ENCODE results near the gene ATP11A.

Gene ATP11A

DNA sequence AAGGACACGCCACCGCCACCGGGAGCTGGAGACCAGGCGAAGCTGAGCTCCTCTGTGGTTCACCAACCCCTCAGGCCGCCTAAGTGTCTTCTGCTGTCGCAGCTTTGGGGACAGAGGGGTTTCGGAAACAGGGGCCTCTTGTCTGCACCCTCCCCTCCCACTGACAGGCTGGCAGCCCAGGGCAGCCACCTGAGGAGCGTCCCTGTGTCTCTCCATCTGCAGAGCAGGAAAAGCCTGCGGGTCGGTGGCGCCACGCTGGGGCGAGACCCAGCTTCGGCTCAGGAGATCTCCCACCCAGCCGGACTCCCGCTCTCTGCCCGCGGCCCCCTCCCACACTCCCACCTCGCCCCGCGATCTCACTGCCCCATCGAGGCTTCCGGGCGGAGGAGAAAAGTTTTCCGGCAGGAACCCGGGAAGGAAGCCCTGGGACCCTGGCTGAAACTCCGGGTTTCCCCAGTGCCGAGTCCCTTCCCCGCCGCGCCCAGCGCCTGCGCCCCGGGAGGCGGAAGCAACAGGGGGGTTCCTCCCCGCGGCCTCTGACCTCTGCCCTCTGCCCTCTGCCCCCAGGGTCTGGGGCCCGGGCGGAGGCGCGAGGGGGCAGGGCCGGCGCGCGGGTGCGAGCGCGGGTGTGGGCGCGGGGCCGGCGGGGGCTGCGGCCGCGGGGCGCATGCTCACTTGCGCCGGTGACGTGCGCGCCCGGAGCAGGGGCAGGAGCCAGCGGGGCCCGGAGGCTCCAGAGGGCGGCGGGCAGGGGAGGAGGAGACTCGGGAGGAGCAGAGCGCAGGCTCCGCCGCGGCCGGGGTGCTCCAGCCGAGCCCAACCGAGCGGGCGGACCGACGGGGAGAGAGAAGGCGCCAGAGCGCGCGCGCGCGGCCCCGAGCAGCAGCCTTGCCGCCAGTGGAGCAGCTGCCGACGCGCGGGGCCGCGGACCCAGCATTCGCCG lies at the start of gene ATP11A:
Gene ATP11A (plus strand): TSS at position 736 of the 943 bp plus-strand sequence. CDS start 379 bp downstream, outside the sequence.
- peak; percentile 68 to 70 for DNase-seq (ENCODE audit: low read depth in 2 of 2)

DNA sequence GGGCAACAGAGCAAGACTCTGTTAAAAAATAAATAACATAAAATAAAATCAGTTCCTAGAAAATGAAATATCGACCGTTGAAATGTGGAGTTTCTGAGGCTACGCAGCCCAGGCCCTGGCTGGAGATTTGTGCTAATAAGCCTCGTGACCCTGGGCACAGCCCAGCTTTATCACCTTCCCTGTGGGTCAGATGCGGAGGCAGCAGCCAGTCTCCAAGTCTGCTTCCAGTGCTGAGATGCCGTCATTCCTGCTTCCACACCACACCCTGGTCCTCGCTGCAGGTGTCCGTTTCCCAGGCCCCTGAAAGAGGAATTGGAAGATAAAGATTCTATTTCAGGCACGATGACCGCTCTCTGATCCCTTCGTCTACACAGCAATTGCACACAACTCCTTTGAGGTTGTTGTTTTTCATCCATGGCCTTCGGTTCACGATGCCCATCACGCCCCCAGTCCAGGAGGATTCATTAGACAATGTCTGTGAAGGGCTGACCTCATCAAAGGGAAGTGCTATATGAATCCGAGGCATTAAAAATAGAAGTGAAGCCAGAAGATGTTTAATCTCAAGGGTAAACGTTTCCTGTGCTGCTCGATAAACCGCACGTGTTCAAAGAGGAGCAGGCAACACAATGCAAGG lies 48.3 kb upstream of the ATP11A start:
- no peak for DNase-seq (ENCODE audit: low read depth in 2 of 2)

DNA sequence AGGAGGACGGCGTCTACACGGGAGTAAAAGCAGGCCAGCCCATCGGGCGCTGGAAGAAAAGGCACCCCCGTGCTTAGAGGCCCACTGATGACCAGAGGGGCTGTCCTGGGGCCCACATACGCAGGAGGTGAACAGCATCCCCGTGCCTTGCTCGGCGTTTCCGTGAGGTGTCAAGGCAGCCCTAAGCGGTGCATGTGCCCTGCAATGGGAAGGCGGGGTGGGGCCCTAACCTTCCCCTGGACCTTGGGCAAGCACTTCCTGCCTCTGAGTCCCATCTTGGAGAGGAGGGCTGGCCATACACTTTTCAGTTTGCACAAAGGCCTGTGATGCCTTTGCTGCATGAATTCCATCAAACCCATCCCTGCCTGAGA lies 47.8 kb upstream of the ATP11A start:
- DNase-seq (ENCODE audit: low read depth in 2 of 2), result no peak

DNA sequence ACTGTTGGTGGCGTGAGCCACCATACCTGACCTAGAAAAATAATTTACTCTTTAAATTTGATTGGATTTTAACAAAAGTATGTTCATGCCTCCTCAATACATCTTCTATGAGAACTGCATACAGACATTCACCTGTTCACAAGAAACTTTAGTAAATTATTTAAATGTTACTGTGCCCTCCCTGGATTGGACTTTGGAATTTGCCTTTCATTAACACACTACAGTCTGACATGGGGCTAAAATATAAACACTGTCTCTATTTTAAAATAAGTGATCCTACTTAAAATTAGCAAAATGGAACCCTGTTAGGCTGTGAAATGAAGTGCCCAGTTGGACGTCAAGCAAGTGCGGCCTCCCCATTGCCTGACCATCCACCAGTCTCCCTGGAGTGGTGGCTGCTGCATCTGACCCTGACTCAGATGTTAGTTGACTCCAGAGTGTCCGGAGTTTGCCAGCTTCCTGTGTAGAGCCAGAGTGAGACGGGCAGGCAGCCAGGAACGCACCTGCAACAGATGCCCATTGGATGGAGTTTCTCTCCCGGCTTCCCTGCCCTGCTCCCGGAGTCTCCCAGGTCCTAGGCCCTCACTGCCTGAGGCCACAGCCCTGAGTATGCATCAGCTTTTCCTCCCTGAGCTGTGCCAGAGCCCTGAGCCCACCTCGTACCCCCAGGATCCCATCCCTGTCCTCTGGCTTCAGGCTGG lies 45.9 kb upstream of the ATP11A start:
- DNase-seq (ENCODE audit: low read depth in 2 of 2), result no peak

DNA sequence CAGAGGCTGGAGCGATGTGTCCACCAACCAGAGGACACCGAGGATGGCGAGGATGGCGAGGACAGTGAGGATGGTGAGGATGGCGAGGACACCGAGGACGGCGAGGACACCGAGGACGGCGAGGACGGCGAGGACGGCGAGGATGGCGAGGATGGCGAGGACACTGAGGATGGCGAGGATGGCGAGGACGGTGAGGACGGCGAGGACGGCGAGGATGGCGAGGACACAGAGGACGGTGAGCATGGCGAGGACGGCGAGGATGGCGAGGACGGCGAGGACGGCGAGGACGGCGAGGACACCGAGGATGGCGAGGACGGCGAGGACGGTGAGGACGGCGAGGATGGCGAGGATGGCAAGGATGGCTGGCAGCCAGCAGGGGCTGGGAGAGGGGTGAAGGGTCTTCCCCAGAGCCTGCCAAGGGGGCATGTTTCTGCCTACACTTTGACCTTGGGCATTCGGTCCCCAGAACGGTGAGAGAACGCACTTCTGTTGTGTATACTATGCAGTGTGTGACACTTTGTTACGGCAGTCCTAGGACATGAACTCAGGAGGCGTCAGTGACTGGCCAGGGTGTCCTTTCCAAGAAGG lies 44.4 kb upstream of the ATP11A start:
- DNase-seq (ENCODE audit: low read depth in 2 of 2), result no peak

DNA sequence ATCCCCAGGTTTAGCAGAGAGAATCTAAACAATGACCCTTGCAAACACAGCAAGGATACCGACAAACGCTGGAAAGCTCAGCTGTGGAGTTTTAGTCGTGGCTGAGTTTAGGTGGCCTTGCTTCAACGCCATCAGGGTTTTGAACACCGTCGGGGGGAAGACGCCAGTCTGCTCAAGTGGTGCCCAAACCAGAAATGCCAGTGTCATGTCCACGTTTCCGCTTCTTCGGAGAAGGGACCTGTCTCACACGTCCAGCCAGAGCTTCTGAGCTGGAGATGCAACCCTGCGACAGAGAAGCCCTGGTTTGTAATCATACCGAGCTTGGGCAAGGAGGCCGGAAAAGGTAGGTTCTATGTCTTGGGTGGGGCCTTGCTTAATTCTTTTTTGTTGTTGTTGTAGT lies 42.6 kb upstream of the ATP11A start:
- DNase-seq (ENCODE audit: low read depth in 2 of 2), result no peak

DNA sequence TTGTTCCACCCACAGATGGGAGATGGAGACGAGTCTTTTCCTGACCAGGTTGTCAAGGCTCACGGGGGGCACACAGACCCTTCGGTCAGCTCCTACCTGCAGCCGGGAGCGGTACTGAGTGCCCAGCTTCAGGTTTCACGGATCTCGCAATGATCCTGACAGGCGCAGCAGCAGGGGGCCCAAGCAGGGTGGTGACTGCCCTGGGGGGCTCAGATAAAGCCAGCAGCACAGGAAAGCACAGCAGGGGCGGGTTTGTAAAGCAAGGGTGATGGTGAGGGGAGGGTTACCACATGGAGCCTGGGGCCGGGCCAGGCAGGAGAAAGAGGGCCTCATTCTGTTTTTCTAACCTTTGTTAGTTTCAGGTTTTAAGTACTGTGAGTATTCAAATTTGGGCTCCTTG lies 41.7 kb upstream of the ATP11A start:
- no peak for DNase-seq (ENCODE audit: low read depth in 2 of 2)

DNA sequence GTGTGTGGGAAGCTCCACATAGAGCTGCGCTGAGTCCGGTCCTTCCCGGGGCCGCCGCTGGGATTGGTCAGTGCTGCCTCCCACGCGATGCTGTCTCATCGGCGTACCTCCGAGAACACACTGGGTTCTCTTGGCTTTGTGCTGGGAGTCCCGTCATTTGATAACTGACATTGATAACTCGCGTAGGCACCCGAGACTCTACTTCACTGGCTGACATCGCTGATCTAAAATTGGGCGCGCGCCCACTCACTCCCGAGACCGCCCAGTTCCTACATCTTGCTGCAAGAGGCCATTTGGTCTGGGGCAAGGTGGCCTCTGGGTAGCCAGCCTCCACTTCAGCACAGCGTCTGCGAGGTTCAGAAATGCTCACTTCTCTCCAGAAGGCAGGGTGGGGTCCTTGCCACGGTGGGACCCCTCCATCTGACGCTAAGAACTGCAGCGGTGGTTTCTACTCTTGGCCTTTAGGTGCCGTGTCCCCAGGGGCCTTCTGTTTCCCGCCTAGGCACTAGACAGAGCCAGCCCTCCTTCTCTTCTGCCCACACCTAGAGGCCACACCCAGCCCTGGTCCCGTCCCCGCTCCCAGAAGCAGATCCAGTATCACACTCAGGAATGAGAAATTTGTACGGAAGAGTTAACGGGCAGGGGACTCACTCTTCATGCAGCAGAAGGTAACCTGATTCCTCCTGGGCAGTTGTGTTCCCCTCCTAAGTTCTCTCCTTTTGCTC lies 40.7 kb upstream of the ATP11A start:
- no peak for DNase-seq (ENCODE audit: low read depth in 2 of 2)

DNA sequence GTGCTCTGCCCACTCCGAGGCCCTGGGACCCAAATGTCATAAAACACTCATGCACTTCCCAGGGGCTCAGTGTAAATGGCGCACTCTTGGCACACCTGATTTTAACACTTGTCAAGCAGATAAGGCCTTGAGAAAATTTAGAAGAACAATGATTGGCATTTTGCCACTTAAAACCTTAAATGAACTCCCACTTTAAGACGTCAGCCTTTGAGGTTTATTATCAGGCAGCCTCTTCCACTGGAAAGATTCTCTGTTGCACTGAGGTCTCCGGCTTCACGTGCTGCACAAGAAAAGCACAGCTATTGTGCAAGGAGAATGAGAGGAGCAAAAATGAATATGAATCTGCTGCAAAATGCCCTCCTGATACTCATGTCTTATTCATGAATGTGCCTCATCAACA lies 38.5 kb upstream of the ATP11A start:
- DNase-seq (ENCODE audit: low read depth in 2 of 2), result no peak

DNA sequence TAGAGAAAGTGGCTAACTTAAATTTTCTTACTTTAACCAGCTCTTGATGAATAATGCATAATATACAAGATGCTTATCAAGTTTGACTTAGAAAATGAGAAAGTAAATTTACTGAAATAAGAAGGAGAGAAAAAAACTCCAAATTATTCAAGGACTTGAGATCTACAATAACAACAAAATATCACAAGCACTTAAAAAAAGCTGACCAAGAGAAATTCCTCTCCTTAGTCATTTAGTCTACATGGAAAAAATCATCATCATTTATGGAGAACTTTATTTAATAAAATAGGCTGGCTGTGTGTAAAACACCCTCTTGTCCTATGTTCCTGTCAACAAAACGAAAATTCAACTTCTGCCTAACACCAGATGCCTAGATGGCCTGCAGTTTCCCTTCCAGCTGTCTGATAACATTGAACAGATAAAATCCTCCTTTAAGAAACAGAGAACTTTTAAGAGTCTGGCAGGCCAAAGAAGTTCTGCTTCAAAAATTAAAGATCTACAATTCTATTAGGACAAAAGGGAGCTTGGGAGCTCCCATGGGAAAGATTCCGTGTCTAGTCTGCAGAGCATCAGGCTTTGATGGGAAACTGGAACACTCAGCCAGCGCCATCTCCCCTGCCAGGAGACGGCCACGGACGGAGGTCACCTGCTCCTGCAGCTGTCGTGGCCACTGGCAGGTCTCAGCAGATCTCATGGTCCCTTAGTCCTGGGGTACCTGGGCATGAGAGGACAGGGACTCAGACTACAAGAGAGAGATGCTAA lies 37.9 kb upstream of the ATP11A start:
- no peak for DNase-seq (ENCODE audit: low read depth in 2 of 2)

DNA sequence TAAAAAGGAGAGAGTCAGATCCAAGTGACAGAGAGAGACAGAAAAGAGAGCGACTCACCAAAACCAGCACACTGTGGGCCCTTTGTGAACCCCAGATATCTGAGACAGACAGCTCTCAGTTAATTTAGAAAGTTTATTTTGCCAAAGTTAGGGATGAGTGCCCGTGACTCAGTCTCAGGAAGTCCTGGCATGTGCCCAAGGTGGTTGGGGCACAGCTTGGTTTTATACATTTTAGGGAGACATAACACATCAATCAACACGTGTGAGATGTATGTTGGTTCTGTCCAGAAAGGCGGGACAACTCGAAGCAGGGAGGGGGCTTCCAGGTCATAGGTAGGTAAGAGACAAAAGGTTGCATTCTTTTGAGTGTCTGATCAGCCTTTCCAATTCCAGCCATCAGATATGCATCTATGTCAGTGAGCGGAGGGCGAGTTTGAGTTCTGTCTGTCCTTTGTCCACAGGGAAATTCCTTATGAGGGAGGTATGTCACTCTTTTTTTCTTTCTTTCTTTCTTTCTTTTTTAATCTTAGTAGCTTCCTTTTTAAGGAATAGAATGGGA lies 37.2 kb upstream of the ATP11A start:
- no peak for DNase-seq (ENCODE audit: low read depth in 2 of 2)

DNA sequence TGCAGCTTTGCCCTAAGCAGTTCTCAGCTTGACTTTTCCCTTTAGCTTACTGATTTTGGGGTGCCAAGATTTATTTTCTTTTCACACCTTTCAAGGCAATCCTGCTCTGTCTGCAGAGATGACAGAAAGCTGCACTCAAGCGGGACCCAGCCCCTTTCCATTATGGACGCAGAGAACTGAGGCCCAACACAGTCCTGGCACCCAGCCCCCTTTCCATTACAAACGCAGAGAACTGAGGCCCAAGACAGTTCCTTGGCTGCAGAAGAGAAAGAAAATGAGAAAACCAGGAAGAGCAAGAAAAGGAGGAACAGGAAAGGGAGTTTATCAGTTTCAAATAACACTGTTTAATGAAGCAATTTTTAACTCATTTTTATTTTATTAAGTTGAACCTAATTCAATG lies 36.8 kb upstream of the ATP11A start:
- DNase-seq (ENCODE audit: low read depth in 2 of 2), result no peak

DNA sequence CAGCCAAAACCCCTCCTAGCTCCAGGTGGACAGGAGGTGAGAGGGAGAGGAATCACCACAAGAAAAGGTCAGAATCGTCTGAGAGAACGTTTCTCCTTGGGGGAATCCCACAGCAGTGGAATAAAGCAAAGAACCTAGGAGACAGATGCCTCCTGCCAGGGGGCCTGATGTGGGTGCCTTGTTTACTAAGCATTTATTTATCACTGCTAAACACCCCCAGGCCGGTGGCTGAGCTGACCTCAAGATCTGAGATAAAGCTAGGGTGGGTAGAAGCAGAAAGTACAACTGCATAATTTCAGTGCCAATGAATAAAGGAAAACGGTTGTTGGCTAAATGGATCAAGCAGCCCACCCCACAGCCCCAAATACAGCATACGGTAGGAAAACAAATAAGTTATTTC lies 33.9 kb upstream of the ATP11A start:
- DNase-seq (ENCODE audit: low read depth in 2 of 2), result no peak

DNA sequence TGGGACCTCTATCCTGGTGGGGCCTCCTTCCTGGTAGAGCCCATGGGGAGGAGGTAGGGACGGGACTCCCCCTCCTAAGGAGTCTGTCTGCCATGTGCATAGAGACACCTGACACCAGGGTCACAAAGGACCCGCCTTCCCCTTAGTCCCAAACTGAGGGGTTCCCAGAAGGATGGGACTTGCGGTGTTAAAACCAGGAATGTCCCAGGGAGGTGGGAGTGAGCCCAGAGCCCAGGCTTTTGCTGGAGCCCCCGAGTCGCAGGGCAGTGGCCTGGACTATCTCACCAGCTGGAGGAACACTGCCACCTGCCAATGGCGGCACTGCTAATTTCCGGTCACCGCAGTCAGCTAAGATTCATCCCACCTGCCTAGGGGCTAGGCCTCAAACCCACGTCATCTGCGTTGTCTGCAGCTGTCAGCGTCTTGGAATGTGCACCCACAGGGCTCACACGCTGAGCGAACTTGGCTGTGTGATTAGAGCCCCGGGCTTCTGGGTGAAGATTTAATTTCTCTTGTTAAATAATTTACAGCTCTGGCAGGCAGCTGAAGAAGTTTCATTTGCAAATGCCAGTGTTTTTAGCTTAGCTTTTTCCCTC lies 31.9 kb upstream of the ATP11A start:
- DNase-seq (ENCODE audit: low read depth in 2 of 2), result no peak

DNA sequence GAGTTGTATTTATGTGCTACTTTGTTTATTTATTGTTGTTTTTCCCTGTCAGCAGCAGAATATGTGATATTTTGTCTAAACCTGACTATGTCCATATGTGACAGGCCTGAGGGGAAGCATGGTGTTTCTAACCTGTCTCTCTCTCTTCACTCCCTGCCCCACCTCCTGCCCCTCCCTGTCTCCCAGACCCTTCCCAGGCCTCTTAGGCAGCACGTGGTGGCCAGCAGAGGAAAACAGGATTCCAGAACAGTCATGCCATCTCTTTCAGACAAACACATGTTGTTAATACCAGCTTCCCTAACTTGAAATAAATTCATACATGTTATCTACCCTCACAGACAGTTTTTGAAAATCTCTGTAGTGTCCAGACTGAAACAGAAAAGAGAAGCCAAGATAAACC lies 31.0 kb upstream of the ATP11A start:
- no peak for DNase-seq (ENCODE audit: low read depth in 2 of 2)

DNA sequence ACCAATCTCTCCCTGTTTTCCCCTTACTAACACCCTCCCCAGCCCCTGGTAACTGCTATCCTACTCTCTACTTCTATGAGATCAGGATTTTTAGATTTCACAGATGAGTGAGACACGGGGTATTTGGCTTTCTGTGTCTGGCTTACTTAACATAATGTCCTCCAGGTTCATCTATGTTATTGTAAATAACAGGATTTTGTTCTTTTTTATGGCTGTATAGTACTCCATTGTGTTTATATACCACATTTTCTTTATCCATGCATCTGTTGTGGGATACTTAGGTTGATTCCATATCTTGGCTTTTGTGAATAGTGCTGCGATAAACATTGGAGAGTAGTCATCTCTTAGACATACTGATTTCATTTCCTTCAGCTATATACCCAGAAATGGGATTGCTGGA lies 28.5 kb upstream of the ATP11A start:
- DNase-seq (ENCODE audit: low read depth in 2 of 2), result no peak

DNA sequence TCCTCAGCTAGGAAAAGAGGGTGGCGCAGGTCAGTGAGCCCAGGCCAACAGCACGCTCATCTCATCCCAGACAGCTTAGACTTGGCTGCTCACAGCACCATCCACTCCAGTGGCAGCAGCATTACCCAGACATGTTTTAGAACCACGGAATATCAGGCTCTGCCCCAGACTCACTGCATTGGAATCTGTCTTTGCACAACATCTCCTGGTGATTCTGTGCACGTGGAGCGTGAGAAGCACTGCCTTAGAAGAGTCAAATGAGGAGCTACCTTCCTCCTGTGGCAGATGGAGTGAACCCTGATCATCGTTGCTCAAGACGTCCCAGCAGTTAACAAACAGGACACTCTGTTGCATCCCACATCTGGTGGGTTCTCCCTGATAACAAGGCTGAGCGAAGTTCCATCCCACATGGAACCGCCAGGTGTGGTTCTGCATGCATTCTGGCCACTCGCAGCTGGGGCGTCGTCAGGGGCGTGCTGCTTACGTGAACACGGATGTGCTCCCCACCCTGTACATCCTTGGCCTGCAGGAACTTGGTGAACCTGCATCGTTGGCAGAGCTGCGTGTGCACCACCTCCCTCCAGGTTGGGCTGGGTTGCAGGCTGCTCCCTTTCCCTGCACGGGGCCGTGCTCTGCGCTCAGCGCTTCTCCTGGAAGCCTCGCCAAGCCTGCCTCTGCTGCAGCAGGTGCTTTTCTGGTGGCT lies 25.2 kb upstream of the ATP11A start:
- no peak for DNase-seq (ENCODE audit: low read depth in 2 of 2)

DNA sequence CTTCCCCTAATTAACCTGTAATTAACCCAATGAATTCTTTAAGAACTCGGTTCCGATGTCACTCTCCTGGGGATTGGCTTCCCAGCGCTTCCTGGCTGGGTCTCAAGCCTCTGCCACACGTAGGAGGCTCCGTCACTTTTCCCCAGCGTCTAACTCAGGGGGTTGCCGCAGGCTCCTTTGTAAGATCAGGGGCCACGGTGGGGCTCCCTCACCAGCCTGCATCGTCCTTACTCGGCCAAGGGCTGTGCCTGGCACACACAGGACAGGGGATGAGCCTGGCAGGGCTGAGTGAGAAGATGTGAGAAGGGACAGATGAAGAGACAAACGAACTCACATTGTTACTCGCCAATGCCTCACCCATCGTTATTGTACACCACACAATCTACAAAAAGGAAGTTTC lies 20.9 kb upstream of the ATP11A start:
- DNase-seq (ENCODE audit: low read depth in 2 of 2), result no peak

DNA sequence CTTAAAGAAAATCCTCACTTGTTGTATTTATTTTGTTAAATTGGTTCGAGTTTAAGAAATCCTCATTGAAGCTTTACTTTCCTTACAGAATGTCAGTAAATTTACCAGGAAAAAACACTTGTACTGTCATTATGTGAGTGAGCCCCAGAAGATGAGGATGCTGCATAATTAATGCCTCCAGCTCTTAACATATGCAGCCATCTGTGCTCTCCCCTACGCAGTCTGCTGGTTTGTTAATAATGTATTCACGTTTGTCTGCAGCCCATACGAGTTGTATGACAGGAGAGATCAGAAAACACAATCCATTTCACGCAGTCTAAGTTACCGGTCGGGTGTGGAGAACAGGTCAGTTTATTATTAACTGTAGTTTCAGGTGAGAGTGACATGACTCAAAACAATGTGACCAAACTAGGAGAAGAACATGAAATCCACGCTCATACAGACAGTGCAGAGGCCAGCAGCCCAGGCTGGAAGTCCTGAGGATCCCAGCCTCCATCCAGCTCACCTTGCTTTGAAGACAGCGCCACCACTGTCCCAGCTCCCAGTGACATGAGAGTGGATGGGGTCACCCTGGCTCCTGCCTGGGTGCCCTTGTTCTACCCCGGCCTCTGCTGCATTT lies 19.8 kb upstream of the ATP11A start:
- DNase-seq (ENCODE audit: low read depth in 2 of 2), result no peak

All from stimulated activated CD8-positive, alpha-beta memory T cell treated with anti-CD3 and anti-CD28 coated beads, Interleukin-2, amount 100 ng/mL, for 48 hours (primary cell).